TTC549 (cell line): ENCODE data around the gene TMPRSS4.

Source experiments
- FAIRE-seq: peaks from 2 replicates; lab custom pipeline; 2012; peaks lifted over from hg19 to GRCh38; lab: Jason Lieb, UNC

The TMPRSS4 gene

GRCh38 chr11:118136801-118137200 lies 59.9 kb downstream of the TMPRSS4 start:
- FAIRE-seq = no peak

GRCh38 chr11:118138839-118139420 lies 62.1 kb downstream of the TMPRSS4 start:
- FAIRE-seq = no peak

- no peak for FAIRE-seq
Measured at GRCh38 chr11:118139578-118139977, 62.7 kb downstream of the TMPRSS4 start.

GRCh38 chr11:118142081-118142480 lies 65.2 kb downstream of the TMPRSS4 start:
- no peak for FAIRE-seq

- no peak for FAIRE-seq
Measured at GRCh38 chr11:118142809-118143208, 65.9 kb downstream of the TMPRSS4 start.

- no peak for FAIRE-seq
Measured at GRCh38 chr11:118143661-118144185, 66.8 kb downstream of the TMPRSS4 start.

- FAIRE-seq = no peak
Measured at GRCh38 chr11:118144301-118145268, 67.7 kb downstream of the TMPRSS4 start.

- peak; percentile 11 for FAIRE-seq
Measured at GRCh38 chr11:118145285-118146227, 68.7 kb downstream of the TMPRSS4 start.

GRCh38 chr11:118146554-118146953 lies 69.7 kb downstream of the TMPRSS4 start:
- no peak for FAIRE-seq

- no peak for FAIRE-seq
Measured at GRCh38 chr11:118147502-118147901, 70.6 kb downstream of the TMPRSS4 start.

GRCh38 chr11:118148240-118148639 lies 71.4 kb downstream of the TMPRSS4 start:
- FAIRE-seq = no peak

GRCh38 chr11:118148856-118149255 lies 72.0 kb downstream of the TMPRSS4 start:
- FAIRE-seq = no peak

- FAIRE-seq = no peak
Measured at GRCh38 chr11:118149493-118149892, 72.6 kb downstream of the TMPRSS4 start.

- FAIRE-seq = no peak
Measured at GRCh38 chr11:118151431-118151830, 74.6 kb downstream of the TMPRSS4 start.

- no peak for FAIRE-seq
Measured at GRCh38 chr11:118152020-118152551, 75.2 kb downstream of the TMPRSS4 start.

- FAIRE-seq = no peak
Measured at GRCh38 chr11:118152552-118153471, 75.9 kb downstream of the TMPRSS4 start, which contains the start of gene SCN4B. Gene SCN4B, minus strand, starts transcription at chr11:118152823. Its CDS starts 150 bp downstream, at chr11:118152673.

GRCh38 chr11:118153516-118153915 lies 76.6 kb downstream of the TMPRSS4 start:
- FAIRE-seq = no peak

GRCh38 chr11:118153976-118154375 lies 77.1 kb downstream of the TMPRSS4 start:
- FAIRE-seq = no peak

- FAIRE-seq = no peak
Measured at GRCh38 chr11:118154641-118155040, 77.8 kb downstream of the TMPRSS4 start.

- FAIRE-seq = no peak
Measured at GRCh38 chr11:118155776-118156530, 79.1 kb downstream of the TMPRSS4 start.
